ENCODE data around the gene NHLH1. TPM values are rescaled to one million over a fixed set of nuclear protein-coding genes. Genes with fewer than 3 reads are reported as not detected.

The NHLH1 gene
- 3.9 TPM for polyA plus RNA-seq (2013, experiment 1 of 4)
- polyA plus RNA-seq (2013, experiment 2 of 4) = 2.9 TPM
- 5.2 TPM for polyA plus RNA-seq (2013, experiment 3 of 4)
- 8.3 TPM for polyA plus RNA-seq (2013, experiment 4 of 4)

- Histone ChIP-seq H3K27me3 (ENCODE audit: control insufficient read depth, insufficient read depth, low read length, poor library complexity, severe bottlenecking) (no peaks in the 10 kb centered on the region), H3K4me3 (ENCODE audit: insufficient read depth, low read depth, low read length) (no peak within 1 kb of the TSS), H3K4me1 (ENCODE audit: control insufficient read depth, insufficient read depth, low read length) (peaks cover 44% of the 10 kb centered on the region), H3K9me3 (ENCODE audit: control insufficient read depth, low read length) (no peaks in the 10 kb centered on the region), H3K36me3 (ENCODE audit: control insufficient read depth, insufficient read depth, low read length) (no peaks in the 10 kb centered on the region), H3K27ac (ENCODE audit: insufficient read depth, low read depth, low read length, poor library complexity, severe bottlenecking) (no peak within 1 kb of the TSS)
- 81 to 87% methylated on average over 13 to 15 of the region's 15 CpGs for WGBS, 2 experiments
Observed at GRCh38 chr1:160366731-160367515, at the start of gene NHLH1. Gene NHLH1 (plus strand): TSS chr1:160367071. CDS start chr1:160370732, 3,661 bp downstream.

GRCh38 chr1:160322831-160323230, 44.0 kb upstream of the NHLH1 start:
- Histone ChIP-seq H3K36me3 (ENCODE audit: control insufficient read depth, insufficient read depth, low read length) (peaks cover 29% of the 10 kb centered on the region), H3K9me3 (ENCODE audit: control insufficient read depth, low read length) (no peaks in the 10 kb centered on the region), H3K4me3 (ENCODE audit: insufficient read depth, low read depth, low read length) (no peak overlapping the region), H3K4me1 (ENCODE audit: control insufficient read depth, insufficient read depth, low read length) (no peaks in the 10 kb centered on the region), H3K27me3 (ENCODE audit: control insufficient read depth, insufficient read depth, low read length, poor library complexity, severe bottlenecking) (no peaks in the 10 kb centered on the region), H3K27ac (ENCODE audit: insufficient read depth, low read depth, low read length, poor library complexity, severe bottlenecking) (no peak overlapping the region)
- 90 to 96% methylated on average over 3 of the region's 6 CpGs for WGBS, 2 experiments

- Histone ChIP-seq H3K27ac (ENCODE audit: insufficient read depth, low read depth, low read length, poor library complexity, severe bottlenecking) (no peak overlapping the region), H3K36me3 (ENCODE audit: control insufficient read depth, insufficient read depth, low read length) (peaks cover 38% of the 10 kb centered on the region), H3K27me3 (ENCODE audit: control insufficient read depth, insufficient read depth, low read length, poor library complexity, severe bottlenecking) (no peaks in the 10 kb centered on the region), H3K4me1 (ENCODE audit: control insufficient read depth, insufficient read depth, low read length) (no peaks in the 10 kb centered on the region), H3K4me3 (ENCODE audit: insufficient read depth, low read depth, low read length) (no peak overlapping the region), H3K9me3 (ENCODE audit: control insufficient read depth, low read length) (no peaks in the 10 kb centered on the region)
- 93 to 100% methylated on average over 1 to 2 of the region's 4 CpGs for WGBS, 2 experiments
Observed at GRCh38 chr1:160325252-160325651, 41.6 kb upstream of the NHLH1 start.

DNA sequence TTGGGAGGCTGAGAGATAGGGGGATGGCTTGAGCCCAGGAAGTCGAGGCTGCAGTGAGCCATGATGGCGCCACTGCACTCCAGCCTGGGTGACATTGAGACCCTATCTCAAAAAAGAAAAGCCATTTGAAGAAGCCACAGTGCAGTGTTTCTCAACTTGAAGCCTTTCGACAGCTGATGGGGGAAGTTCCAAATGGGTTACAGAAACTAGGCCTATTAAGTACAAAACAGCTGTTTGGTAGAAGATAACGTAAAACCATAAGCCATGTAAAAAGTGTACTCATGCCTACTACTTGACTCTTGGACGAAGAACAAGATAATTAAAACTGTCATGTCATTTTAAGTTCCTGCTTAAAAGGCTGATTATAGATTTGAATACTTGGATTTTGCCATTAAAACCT, 40.5 kb upstream of the NHLH1 start:
- H3K27me3 ChIP-seq (ENCODE audit: control insufficient read depth, insufficient read depth, low read length, poor library complexity, severe bottlenecking) = no peaks in the 10 kb centered on the region
- H3K27ac ChIP-seq (ENCODE audit: insufficient read depth, low read depth, low read length, poor library complexity, severe bottlenecking) = no peak overlapping the region
- H3K4me1 ChIP-seq (ENCODE audit: control insufficient read depth, insufficient read depth, low read length) = no peaks in the 10 kb centered on the region
- H3K9me3 ChIP-seq (ENCODE audit: control insufficient read depth, low read length) = no peaks in the 10 kb centered on the region
- H3K4me3 ChIP-seq (ENCODE audit: insufficient read depth, low read depth, low read length) = no peak overlapping the region
- WGBS, 2 experiments = 94 to 97% methylated on average over 5 of the region's 5 CpGs
- peaks cover 48% of the 10 kb centered on the region for H3K36me3 ChIP-seq (ENCODE audit: control insufficient read depth, insufficient read depth, low read length)

- H3K27ac ChIP-seq (ENCODE audit: insufficient read depth, low read depth, low read length, poor library complexity, severe bottlenecking) = no peak overlapping the region
- 95 to 98% methylated on average over 8 of the region's 8 CpGs for WGBS, 2 experiments
- peaks cover 55% of the 10 kb centered on the region for H3K36me3 ChIP-seq (ENCODE audit: control insufficient read depth, insufficient read depth, low read length)
Observed at GRCh38 chr1:160328184-160328583, 38.7 kb upstream of the NHLH1 start.

DNA sequence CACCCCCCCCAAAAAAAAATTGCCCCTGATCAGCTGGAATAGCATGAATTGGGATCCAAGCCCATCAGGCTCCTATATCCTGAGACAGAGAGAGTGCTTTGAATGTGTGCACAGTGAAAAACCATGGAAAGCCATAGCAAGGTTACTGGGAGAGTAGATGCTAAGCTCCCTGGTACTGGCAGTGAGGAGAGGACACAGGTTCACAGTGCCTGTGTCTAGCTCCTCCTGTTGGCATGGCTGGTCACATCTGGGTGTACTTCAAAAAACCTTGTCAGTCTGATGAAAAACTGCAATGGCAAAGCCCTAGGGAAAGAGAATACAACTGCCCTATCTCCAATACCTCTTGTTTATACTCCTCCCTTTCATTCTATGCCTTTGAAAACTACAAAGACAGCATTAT, 36.8 kb upstream of the NHLH1 start:
- Histone ChIP-seq H3K9me3 (ENCODE audit: control insufficient read depth, low read length) (no peaks in the 10 kb centered on the region), H3K36me3 (ENCODE audit: control insufficient read depth, insufficient read depth, low read length) (peaks cover 53% of the 10 kb centered on the region)

More at GRCh38 chr1:160328184-160328583, 38.7 kb upstream of the NHLH1 start:
- Histone ChIP-seq H3K4me3 (ENCODE audit: insufficient read depth, low read depth, low read length) (no peak overlapping the region), H3K9me3 (ENCODE audit: control insufficient read depth, low read length) (no peaks in the 10 kb centered on the region), H3K27me3 (ENCODE audit: control insufficient read depth, insufficient read depth, low read length, poor library complexity, severe bottlenecking) (no peaks in the 10 kb centered on the region), H3K4me1 (ENCODE audit: control insufficient read depth, insufficient read depth, low read length) (no peaks in the 10 kb centered on the region)

GRCh38 chr1:160332516-160332915, 34.4 kb upstream of the NHLH1 start:
- no peaks in the 10 kb centered on the region for H3K27me3 ChIP-seq (ENCODE audit: control insufficient read depth, insufficient read depth, low read length, poor library complexity, severe bottlenecking)
- no peak overlapping the region for H3K4me3 ChIP-seq (ENCODE audit: insufficient read depth, low read depth, low read length)
- H3K36me3 ChIP-seq (ENCODE audit: control insufficient read depth, insufficient read depth, low read length) = peaks cover 39% of the 10 kb centered on the region
- no peaks in the 10 kb centered on the region for H3K9me3 ChIP-seq (ENCODE audit: control insufficient read depth, low read length)
- H3K27ac ChIP-seq (ENCODE audit: insufficient read depth, low read depth, low read length, poor library complexity, severe bottlenecking) = no peak overlapping the region
- H3K4me1 ChIP-seq (ENCODE audit: control insufficient read depth, insufficient read depth, low read length) = no peaks in the 10 kb centered on the region

More for the DNA sequence above, 36.8 kb upstream of the NHLH1 start:
- no peaks in the 10 kb centered on the region for H3K4me1 ChIP-seq (ENCODE audit: control insufficient read depth, insufficient read depth, low read length)
- H3K27me3 ChIP-seq (ENCODE audit: control insufficient read depth, insufficient read depth, low read length, poor library complexity, severe bottlenecking) = no peaks in the 10 kb centered on the region
- no peak overlapping the region for H3K4me3 ChIP-seq (ENCODE audit: insufficient read depth, low read depth, low read length)
- H3K27ac ChIP-seq (ENCODE audit: insufficient read depth, low read depth, low read length, poor library complexity, severe bottlenecking) = no peak overlapping the region

- Histone ChIP-seq H3K4me1 (ENCODE audit: control insufficient read depth, insufficient read depth, low read length) (no peaks in the 10 kb centered on the region), H3K27me3 (ENCODE audit: control insufficient read depth, insufficient read depth, low read length, poor library complexity, severe bottlenecking) (no peaks in the 10 kb centered on the region), H3K4me3 (ENCODE audit: insufficient read depth, low read depth, low read length) (no peak overlapping the region), H3K27ac (ENCODE audit: insufficient read depth, low read depth, low read length, poor library complexity, severe bottlenecking) (no peak overlapping the region), H3K36me3 (ENCODE audit: control insufficient read depth, insufficient read depth, low read length) (peaks cover 18% of the 10 kb centered on the region), H3K9me3 (ENCODE audit: control insufficient read depth, low read length) (no peaks in the 10 kb centered on the region)
- 93% methylated on average over 4 of the region's 4 CpGs for WGBS, 2 experiments
Observed at GRCh38 chr1:160338580-160338979, 28.3 kb upstream of the NHLH1 start.

DNA sequence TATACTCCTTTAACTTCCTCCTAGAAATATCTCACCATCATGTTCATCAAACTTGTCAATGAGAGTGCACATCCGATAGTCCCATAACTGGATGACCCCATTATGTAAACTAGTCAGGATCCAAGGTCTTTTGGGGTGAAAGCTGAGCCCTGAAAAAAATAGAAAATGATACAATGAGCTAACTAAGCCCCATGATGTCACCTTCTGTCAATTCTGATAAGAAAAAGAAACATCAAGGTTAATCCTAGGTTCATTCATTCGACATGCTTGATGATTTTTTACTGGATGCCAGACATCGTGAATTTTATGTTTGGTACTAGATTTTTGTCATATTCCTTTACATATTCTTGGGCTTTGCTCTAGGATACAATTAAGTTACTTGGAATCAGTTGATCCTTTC, 26.7 kb upstream of the NHLH1 start:
- H3K36me3 ChIP-seq (ENCODE audit: control insufficient read depth, insufficient read depth, low read length) = peaks cover 13% of the 10 kb centered on the region
- H3K9me3 ChIP-seq (ENCODE audit: control insufficient read depth, low read length) = no peaks in the 10 kb centered on the region
- no peaks in the 10 kb centered on the region for H3K27me3 ChIP-seq (ENCODE audit: control insufficient read depth, insufficient read depth, low read length, poor library complexity, severe bottlenecking)
- H3K4me3 ChIP-seq (ENCODE audit: insufficient read depth, low read depth, low read length) = no peak overlapping the region
- WGBS, 2 experiments = 96 to 99% methylated on average over 3 of the region's 3 CpGs
- no peak overlapping the region for H3K27ac ChIP-seq (ENCODE audit: insufficient read depth, low read depth, low read length, poor library complexity, severe bottlenecking)
- peaks cover 5% of the 10 kb centered on the region for H3K4me1 ChIP-seq (ENCODE audit: control insufficient read depth, insufficient read depth, low read length)

DNA sequence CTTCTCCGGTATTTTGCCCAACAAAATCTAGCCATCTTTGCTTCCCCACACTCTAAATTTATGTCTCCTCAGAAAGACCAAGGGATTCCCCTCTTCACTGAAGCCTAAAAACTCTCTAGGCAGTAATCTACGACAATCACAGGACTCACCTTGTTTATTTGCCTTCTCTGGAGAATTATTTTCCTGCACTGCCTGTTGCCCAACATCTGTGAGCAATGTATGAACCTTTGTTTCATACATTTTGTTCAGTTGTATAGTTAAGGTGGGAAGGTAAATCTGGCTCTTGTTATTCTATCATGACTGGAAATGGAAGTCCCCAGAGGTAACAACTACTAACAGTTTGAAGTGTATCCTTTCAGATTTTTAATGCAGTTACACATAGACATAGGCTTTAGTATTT, 26.0 kb upstream of the NHLH1 start:
- H3K36me3 ChIP-seq (ENCODE audit: control insufficient read depth, insufficient read depth, low read length) = peaks cover 13% of the 10 kb centered on the region
- H3K4me1 ChIP-seq (ENCODE audit: control insufficient read depth, insufficient read depth, low read length) = peaks cover 5% of the 10 kb centered on the region
- no peaks in the 10 kb centered on the region for H3K27me3 ChIP-seq (ENCODE audit: control insufficient read depth, insufficient read depth, low read length, poor library complexity, severe bottlenecking)
- no peak overlapping the region for H3K4me3 ChIP-seq (ENCODE audit: insufficient read depth, low read depth, low read length)
- H3K9me3 ChIP-seq (ENCODE audit: control insufficient read depth, low read length) = no peaks in the 10 kb centered on the region
- H3K27ac ChIP-seq (ENCODE audit: insufficient read depth, low read depth, low read length, poor library complexity, severe bottlenecking) = no peak overlapping the region
- WGBS, 2 experiments = 55 to 59% methylated on average over 2 of the region's 2 CpGs

Measured in ectodermal cell (in vitro differentiated cells).